ENCODE measurements around the gene LRRC73.
"Not testable (repeated sequence)": the region's sequence is repeated elsewhere in the genome, so short reads cannot be mapped to it uniquely, and the experiment has no call there.

LRRC73 gene

GRCh38 chr6:43509984-43510826, at the start of gene LRRC73:
TSS of gene LRRC73 (minus strand) at chr6:43510346. CDS start at chr6:43509785, 561 bp downstream.
- peak; percentile 58 to 61 for DNase-seq (ENCODE audit: low read depth in 2 of 2, low spot score in 1 of 2)

- no peak for DNase-seq (ENCODE audit: low read depth in 2 of 2, low spot score in 1 of 2)
Observed at GRCh38 chr6:43559328-43559727, 49.2 kb upstream of the LRRC73 start.

- not testable (repeated sequence) for DNase-seq (ENCODE audit: low read depth in 2 of 2, low spot score in 1 of 2)
Observed at GRCh38 chr6:43557620-43558019, 47.5 kb upstream of the LRRC73 start.

- no peak for DNase-seq (ENCODE audit: low read depth in 2 of 2, low spot score in 1 of 2)
Observed at GRCh38 chr6:43547222-43547621, 37.1 kb upstream of the LRRC73 start.

- no peak for DNase-seq (ENCODE audit: low read depth in 2 of 2, low spot score in 1 of 2)
Observed at GRCh38 chr6:43544461-43544860, 34.3 kb upstream of the LRRC73 start.

GRCh38 chr6:43541774-43542471, 31.8 kb upstream of the LRRC73 start:
- no peak for DNase-seq (ENCODE audit: low read depth in 2 of 2, low spot score in 1 of 2)

GRCh38 chr6:43540507-43540906, 30.4 kb upstream of the LRRC73 start:
- no peak for DNase-seq (ENCODE audit: low read depth in 2 of 2, low spot score in 1 of 2)

- not testable (repeated sequence) for DNase-seq (ENCODE audit: low read depth in 2 of 2, low spot score in 1 of 2)
Observed at GRCh38 chr6:43539409-43539808, 29.3 kb upstream of the LRRC73 start.

- DNase-seq (ENCODE audit: low read depth in 2 of 2, low spot score in 1 of 2) = not testable (repeated sequence)
Observed at GRCh38 chr6:43538986-43539385, 28.8 kb upstream of the LRRC73 start.

- no peak for DNase-seq (ENCODE audit: low read depth in 2 of 2, low spot score in 1 of 2)
Observed at GRCh38 chr6:43532201-43532600, 22.1 kb upstream of the LRRC73 start.

- DNase-seq (ENCODE audit: low read depth in 2 of 2, low spot score in 1 of 2) = no peak
Observed at GRCh38 chr6:43524483-43524961, 14.4 kb upstream of the LRRC73 start.

GRCh38 chr6:43523284-43523683, 13.1 kb upstream of the LRRC73 start:
- no peak for DNase-seq (ENCODE audit: low read depth in 2 of 2, low spot score in 1 of 2)

GRCh38 chr6:43522547-43523261, 12.6 kb upstream of the LRRC73 start:
- no peak for DNase-seq (ENCODE audit: low read depth in 2 of 2, low spot score in 1 of 2)

GRCh38 chr6:43521836-43522235, 11.7 kb upstream of the LRRC73 start:
- no peak for DNase-seq (ENCODE audit: low read depth in 2 of 2, low spot score in 1 of 2)

GRCh38 chr6:43520097-43520496, 10.0 kb upstream of the LRRC73 start:
- DNase-seq (ENCODE audit: low read depth in 2 of 2, low spot score in 1 of 2) = no peak

GRCh38 chr6:43517505-43518357, 7.6 kb upstream of the LRRC73 start:
- no peak for DNase-seq (ENCODE audit: low read depth in 2 of 2, low spot score in 1 of 2)

- DNase-seq (ENCODE audit: low read depth in 2 of 2, low spot score in 1 of 2) = peak; percentile 93
Observed at GRCh38 chr6:43516697-43517504, 6.8 kb upstream of the LRRC73 start, which contains the start of the genes POLR1C and YIPF3. TSS of gene POLR1C (plus strand) at chr6:43517089. CDS start at chr6:43517110, 21 bp downstream. TSS of gene YIPF3 (minus strand) at chr6:43516926. CDS start at chr6:43516807, 119 bp downstream.

GRCh38 chr6:43516367-43516696, 6.2 kb upstream of the LRRC73 start:
- DNase-seq (ENCODE audit: low read depth in 2 of 2, low spot score in 1 of 2) = no peak

GRCh38 chr6:43515808-43516207, 5.7 kb upstream of the LRRC73 start:
- DNase-seq (ENCODE audit: low read depth in 2 of 2, low spot score in 1 of 2) = no peak
